ENCODE measurements around the gene POMP.
"Not testable (repeated sequence)": the region's sequence is repeated elsewhere in the genome, so short reads cannot be mapped to it uniquely, and the experiment has no call there.

POMP gene

GRCh38 chr13:28685892-28686291, 27.0 kb downstream of the POMP start:
- DNase-seq (ENCODE audit: extremely low read depth in 1 of 2, low read depth in 1 of 2): no peak

DNA sequence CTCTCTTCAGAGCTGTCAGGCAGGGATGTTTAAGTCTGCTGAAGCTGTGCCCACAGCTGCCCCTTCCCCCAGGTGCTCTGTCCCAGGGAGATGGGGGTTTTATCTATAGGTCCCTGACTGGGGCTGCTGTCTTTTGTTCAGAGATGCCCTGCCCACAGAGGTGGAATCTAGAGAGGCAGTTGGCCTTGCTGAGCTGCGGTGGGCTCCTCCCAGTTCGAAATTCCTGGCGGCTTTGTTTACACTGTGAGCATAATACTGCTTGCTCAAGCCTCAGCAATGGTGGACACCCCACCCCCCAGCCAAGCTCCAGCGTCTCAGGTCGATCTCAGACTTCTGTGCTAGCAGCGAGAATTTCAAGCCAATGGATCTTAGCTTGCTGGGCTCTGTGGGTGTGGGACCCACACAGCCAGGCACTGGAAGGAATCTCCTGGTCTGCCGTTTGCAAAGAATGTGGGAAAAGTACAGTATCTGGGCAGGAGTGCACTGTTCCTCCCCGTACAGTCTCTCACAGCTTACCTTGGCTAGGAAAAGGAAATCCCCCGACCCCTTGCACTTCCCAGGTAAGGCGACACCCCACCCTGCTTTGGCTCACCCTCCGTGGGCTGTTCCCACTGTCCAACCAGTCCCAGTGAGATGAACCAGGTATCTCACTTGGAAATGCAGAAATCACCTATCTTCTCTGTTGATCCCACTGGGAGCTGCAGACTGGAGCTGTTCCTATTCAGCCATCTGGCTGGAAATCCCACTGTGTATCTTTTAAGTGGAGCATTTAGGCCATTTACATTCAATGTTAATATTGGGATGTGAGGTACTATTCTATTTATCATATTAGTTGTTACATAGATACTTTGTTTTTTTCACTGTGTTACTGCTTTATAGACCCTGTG, 34.9 kb downstream of the POMP start:
- DNase-seq (ENCODE audit: extremely low read depth in 1 of 2, low read depth in 1 of 2): not testable (repeated sequence)

GRCh38 chr13:28697441-28697840, 38.5 kb downstream of the POMP start:
- no peak for DNase-seq (ENCODE audit: extremely low read depth in 1 of 2, low read depth in 1 of 2)

DNA sequence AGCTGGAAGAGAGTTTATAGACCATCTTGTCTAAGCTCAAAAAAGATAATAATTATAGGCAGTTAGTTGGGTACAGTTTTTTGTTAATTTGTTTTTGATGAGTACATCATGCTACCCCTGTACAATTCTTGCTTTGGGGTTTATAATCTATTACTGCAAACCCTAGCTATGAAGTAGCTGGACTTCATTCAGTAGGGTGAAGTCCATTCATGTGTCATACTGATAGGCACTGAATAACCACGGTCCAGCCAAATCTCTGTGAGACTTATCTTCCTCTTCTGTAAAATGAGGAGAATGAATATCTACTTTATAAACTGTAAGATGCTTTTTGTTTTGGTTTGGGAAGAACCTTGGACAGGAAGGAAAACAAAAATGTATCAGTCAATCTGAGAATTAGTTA, 40.3 kb downstream of the POMP start:
- no peak for DNase-seq (ENCODE audit: extremely low read depth in 1 of 2, low read depth in 1 of 2)

DNA sequence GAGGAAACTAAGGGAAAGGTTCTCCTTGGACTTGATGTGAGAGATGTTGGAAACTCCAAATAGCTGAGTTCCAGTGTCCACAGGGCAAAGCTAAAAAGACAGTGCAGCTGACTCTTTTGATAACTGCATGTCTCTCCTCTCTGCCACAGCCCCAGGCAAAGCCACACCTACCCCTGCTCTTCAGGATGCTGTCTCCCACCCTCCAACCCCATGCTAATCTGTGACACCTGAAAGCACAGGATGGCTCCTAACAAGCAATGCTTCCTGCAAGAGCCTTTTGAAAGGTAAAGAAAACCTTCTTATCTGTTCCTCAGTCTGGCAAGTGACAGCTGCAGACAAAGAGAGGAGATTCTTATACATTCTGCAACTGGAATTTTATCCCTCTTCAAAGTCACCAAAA, 45.4 kb downstream of the POMP start:
- no peak for DNase-seq (ENCODE audit: extremely low read depth in 1 of 2, low read depth in 1 of 2)

DNA sequence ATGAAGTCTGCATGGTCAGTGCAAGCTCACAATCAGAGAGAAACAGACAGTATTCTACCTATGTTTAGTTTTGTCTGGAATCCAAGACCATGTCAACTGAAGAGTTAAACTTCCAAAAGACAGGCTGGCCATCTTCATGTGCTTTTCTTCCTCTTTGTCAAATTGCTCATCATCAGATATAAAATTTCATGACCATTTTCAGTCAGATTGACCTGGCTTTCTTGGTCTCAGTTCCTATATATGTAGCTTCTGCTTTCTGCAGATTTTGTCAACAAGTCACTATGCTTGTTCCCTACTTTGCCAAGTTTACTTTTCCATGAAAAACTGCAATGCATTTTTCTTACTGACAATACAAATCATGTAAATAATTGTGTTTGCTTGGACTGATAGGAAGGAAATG, 46.0 kb downstream of the POMP start:
- DNase-seq (ENCODE audit: extremely low read depth in 1 of 2, low read depth in 1 of 2): no peak

- DNase-seq (ENCODE audit: extremely low read depth in 1 of 2, low read depth in 1 of 2): no peak
These were observed 46.6 kb downstream of the POMP start for GRCh38 chr13:28705461-28706083.

DNA sequence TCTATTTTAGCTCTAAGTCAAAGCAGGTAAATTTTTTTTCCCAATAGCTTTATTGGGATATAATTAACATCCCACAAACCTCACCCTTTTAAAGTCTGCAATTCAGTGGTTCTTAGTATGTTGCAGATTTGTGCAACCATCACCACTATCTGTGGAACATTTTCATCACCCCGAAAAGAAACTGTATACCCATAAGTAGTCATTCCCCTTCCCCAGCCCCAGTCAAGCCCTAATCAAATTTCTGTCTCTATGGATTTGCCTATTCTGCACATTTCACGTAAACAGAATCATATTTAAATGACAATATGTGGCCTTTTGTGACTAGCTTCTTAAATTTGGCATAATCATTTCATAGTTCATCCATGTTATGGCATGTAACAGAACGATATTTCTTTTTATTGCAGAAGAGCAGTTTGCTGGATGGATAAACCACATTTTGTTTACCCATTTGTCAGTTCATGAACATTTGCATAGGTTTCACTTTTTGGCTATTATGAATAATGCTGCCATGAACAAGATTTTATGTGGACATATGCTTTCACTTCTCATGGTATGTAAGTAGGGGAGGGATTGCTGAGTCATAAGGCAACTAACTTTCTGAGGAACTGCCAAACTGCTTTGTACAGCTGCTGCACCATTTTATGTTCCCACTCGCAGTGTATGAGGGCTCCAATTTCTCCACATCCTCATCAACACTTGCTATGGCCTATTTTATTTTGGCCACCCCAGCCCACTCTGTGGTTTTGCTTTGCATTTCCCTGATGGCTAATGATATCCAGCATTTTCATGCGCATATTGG, 48.9 kb downstream of the POMP start:
- DNase-seq (ENCODE audit: extremely low read depth in 1 of 2, low read depth in 1 of 2): no peak

- DNase-seq (ENCODE audit: extremely low read depth in 1 of 2, low read depth in 1 of 2): no peak
These were observed 51.2 kb downstream of the POMP start for GRCh38 chr13:28710161-28710560.

GRCh38 chr13:28714651-28715050, 55.7 kb downstream of the POMP start:
- DNase-seq (ENCODE audit: extremely low read depth in 1 of 2, low read depth in 1 of 2): no peak

DNA sequence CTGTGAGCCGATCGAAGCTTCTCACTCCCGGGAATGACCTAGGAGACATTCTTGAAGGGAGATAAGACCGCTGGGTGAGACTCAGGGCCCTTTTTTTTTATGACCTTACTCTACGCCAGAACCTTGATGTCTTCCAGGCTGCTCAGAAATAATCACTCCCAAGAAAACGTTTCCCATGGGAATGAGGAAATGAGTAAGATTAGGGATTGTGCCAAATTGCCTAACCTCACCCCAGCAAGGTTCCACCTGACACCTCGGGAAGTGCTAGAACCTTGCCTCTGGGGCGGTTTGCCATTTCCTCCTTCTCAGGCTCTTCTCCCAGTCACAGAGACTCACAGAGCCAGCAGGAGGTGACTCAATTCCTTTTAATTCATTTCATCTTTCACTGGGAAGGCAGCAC, 57.6 kb downstream of the POMP start:
- no peak for DNase-seq (ENCODE audit: extremely low read depth in 1 of 2, low read depth in 1 of 2)

GRCh38 chr13:28717170-28717569, 58.2 kb downstream of the POMP start:
- DNase-seq (ENCODE audit: extremely low read depth in 1 of 2, low read depth in 1 of 2): no peak

- DNase-seq (ENCODE audit: extremely low read depth in 1 of 2, low read depth in 1 of 2): no peak
These were observed 59.2 kb downstream of the POMP start for GRCh38 chr13:28718196-28718542.

DNA sequence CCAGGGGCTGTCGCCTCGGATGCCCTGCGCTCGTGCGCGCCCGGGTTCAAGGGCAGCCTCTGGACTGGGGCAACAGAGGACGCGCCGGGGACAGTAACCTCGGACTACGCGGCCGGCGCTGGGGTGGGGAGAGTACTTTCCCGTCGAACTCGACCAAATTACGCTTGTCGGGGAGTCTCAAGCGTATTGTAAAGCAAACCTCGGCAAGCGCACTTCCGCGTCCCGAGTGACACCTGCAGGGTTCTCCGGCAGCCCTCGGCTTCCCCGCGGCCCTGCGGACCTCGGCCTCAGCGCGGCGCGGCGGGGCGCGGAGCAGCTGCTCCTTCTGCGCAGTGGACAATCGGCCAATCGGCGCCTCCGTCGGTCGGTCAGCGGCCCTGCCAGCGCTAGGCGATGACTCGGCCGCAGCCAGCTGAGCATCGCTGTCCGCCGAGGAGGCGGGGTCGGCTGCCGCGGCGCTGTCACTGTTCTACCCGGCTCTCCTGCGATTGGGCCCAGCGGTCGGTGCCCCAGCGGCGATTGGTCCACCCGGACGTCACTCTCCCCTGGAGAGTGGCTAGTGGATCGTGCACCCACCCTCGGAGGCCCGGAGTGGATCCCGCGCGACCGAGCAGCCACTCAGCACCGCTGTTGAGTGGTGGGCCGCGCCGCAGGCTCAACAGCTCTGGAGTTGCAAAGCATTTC, 59.8 kb downstream of the POMP start, which contains the start of gene SLC46A3:
Gene SLC46A3, minus strand, starts transcription at position 428 of the 684 bp plus-strand sequence. CDS start 972 bp downstream, outside the sequence.
- peak; percentile 93 to 96 for DNase-seq (ENCODE audit: extremely low read depth in 1 of 2, low read depth in 1 of 2)

- no peak for DNase-seq (ENCODE audit: extremely low read depth in 1 of 2, low read depth in 1 of 2)
These were observed 60.5 kb downstream of the POMP start for GRCh38 chr13:28719227-28720055.

- no peak for DNase-seq (ENCODE audit: extremely low read depth in 1 of 2, low read depth in 1 of 2)
These were observed 64.9 kb downstream of the POMP start for GRCh38 chr13:28723806-28724205.

- DNase-seq (ENCODE audit: extremely low read depth in 1 of 2, low read depth in 1 of 2): no peak
These were observed 66.2 kb downstream of the POMP start for GRCh38 chr13:28725046-28725610.
